H1 (cell line): ENCODE results near the gene NHEJ1. TPM values are rescaled to one million over a fixed set of nuclear protein-coding genes. Genes with fewer than 3 reads are reported as not detected.

Source experiments
- BRCA1 ChIP-seq: IDR thresholded peaks from 2 replicates; pipeline ENCODE4 v1.6.1; 2012; ENCODE audit warnings: low read depth, low read length, improper control_type of control experiment
- CEBPB ChIP-seq: IDR thresholded peaks from 2 replicates; pipeline ENCODE4 v1.6.1; 2012; ENCODE audit warnings: low read depth, low read length
- CHD2 ChIP-seq: IDR thresholded peaks from 2 replicates; pipeline ENCODE4 v1.6.1; 2012; ENCODE audit warnings: low read length, improper control_type of control experiment
- HDAC2 ChIP-seq, 2 experiments: fragments of 300-600 bp in 1 of 2; sonication (generic) in 1 of 2; IDR thresholded peaks; 2 replicates each; pipeline ENCODE4 v1.6.1; 2011 to 2012; ENCODE audit warnings: low read depth in 2 of 2, low read length in 2 of 2, mild to moderate bottlenecking in 2 of 2, moderate library complexity in 2 of 2, borderline replicate concordance in 1 of 2, inconsistent platforms in 1 of 2
- MAX ChIP-seq: IDR thresholded peaks from 2 replicates; pipeline ENCODE4 v1.6.1; 2012; ENCODE audit warnings: inconsistent platforms
- NRF1 ChIP-seq: IDR thresholded peaks from 2 replicates; pipeline ENCODE4 v1.6.1; 2011; ENCODE audit warnings: mild to moderate bottlenecking, low read depth, low read length, improper control_type of control experiment
- PHF8 ChIP-seq: fragments of 200-600 bp; sonication (generic); conservative IDR thresholded peaks from 2 replicates; pipeline ENCODE4 v1.7.1; 2012; ENCODE audit warnings: low read depth, mild to moderate bottlenecking, inconsistent platforms, low read length, moderate library complexity
- POLR2A ChIP-seq, 2 experiments: IDR thresholded peaks; 1 replicate in 1 of 2; 2 replicates in 1 of 2; pipeline ENCODE4 v1.6.1; 2011; ENCODE audit warnings: low read depth in 2 of 2, low read length in 2 of 2, mild to moderate bottlenecking in 2 of 2; ENCODE audit errors: control extremely low read depth in 1 of 2
- POU5F1 ChIP-seq: IDR thresholded peaks from 2 replicates; pipeline ENCODE4 v1.6.1; 2011; ENCODE audit warnings: low read depth, mild to moderate bottlenecking, low read length, moderate library complexity
- RAD21 ChIP-seq, 2 experiments: IDR thresholded peaks in 1 of 2; conservative IDR thresholded peaks in 1 of 2; 2 replicates each; pipeline ENCODE4 v1.6.1; 2011; ENCODE audit warnings: low read depth in 2 of 2, low read length in 2 of 2, improper control_type of control experiment in 1 of 2, inconsistent platforms in 1 of 2, mild to moderate bottlenecking in 1 of 2, moderate library complexity in 1 of 2
- RFX5 ChIP-seq: IDR thresholded peaks from 2 replicates; pipeline ENCODE4 v1.6.1; 2011; ENCODE audit warnings: low read depth, low read length, improper control_type of control experiment, borderline replicate concordance
- TAF1 ChIP-seq: IDR thresholded peaks from 2 replicates; pipeline ENCODE4 v1.6.1; 2011; ENCODE audit warnings: mild to moderate bottlenecking, low read depth, low read length
- TBP ChIP-seq: IDR thresholded peaks from 2 replicates; pipeline ENCODE4 v1.6.1; 2011; ENCODE audit warnings: low read depth, low read length, improper control_type of control experiment
- polyA plus RNA-seq, 7 experiments: library from polyadenylated mRNA; depleted of rRNA in 3 of 7; stranded (reverse) in 5 of 7; unstranded in 2 of 7; fragments of >200 nt in 5 of 7; fragments of 200-250 nt in 2 of 7; gene quantifications; 1 replicate in 5 of 7; 2 replicates in 1 of 7; 4 replicates in 1 of 7; pipeline versions ENCODE4 v1.2.1 to v1.2.3, GENCODE V29; 2011 to 2013; ENCODE audit warnings: missing spikeins in 2 of 7, mixed read lengths in 2 of 7
- total RNA-seq: library from RNA; stranded (reverse); fragmentation: NEBNext Ultra II Directional; extraction: Animal tissue kit (Norgen Biotek cat#: 25700); gene quantifications from 2 replicates; pipeline ENCODE4 v1.2.1, GENCODE V29; 2021
- TF ChIP-seq, protein P1 (sequence below), 3 experiments: IDR thresholded peaks; 1 replicate in 2 of 3; 2 replicates in 1 of 3; pipeline versions ENCODE4 v1.5.1 to v1.6.1; 2011; ENCODE audit warnings: low read length in 3 of 3, mild to moderate bottlenecking in 3 of 3, inconsistent platforms in 2 of 3, low read depth in 1 of 3, moderate library complexity in 1 of 3; ENCODE audit not compliant: insufficient read depth in 1 of 3; ENCODE audit errors: control extremely low read depth in 1 of 3

NHEJ1 gene
- total and polyA plus RNA-seq, 2 of the 8 experiments (the other 6 are each of a cell fraction or from before 2014, with no cell fraction given): 22.7 to 24.1 TPM

- peak; percentile 40 for TF ChIP-seq NRF1
- TF ChIP-seq MAX: peak; percentile 47
- peak; percentile 50; the same call in 1 of the 2 replicates for TF ChIP-seq TBP
- peak; percentile 93 for TF ChIP-seq PHF8
- TF ChIP-seq POLR2A (IDR thresholded peaks at IDR 0.05; ENCODE audit: control extremely low read depth in 1 of 2, low read depth in 2 of 2, low read length in 2 of 2): peak in 1 of 2 experiments; percentile 75; a peak in 2 of 3 replicates
- TF ChIP-seq BRCA1: no peak
- TF ChIP-seq, protein P1, sequence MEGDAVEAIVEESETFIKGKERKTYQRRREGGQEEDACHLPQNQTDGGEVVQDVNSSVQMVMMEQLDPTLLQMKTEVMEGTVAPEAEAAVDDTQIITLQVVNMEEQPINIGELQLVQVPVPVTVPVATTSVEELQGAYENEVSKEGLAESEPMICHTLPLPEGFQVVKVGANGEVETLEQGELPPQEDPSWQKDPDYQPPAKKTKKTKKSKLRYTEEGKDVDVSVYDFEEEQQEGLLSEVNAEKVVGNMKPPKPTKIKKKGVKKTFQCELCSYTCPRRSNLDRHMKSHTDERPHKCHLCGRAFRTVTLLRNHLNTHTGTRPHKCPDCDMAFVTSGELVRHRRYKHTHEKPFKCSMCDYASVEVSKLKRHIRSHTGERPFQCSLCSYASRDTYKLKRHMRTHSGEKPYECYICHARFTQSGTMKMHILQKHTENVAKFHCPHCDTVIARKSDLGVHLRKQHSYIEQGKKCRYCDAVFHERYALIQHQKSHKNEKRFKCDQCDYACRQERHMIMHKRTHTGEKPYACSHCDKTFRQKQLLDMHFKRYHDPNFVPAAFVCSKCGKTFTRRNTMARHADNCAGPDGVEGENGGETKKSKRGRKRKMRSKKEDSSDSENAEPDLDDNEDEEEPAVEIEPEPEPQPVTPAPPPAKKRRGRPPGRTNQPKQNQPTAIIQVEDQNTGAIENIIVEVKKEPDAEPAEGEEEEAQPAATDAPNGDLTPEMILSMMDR (IDR thresholded peaks at IDR 0.05; ENCODE audit: control extremely low read depth in 1 of 3, insufficient read depth in 1 of 3, low read depth in 1 of 3, low read length in 3 of 3): peak; percentile 86 to 90 (median 89)
- TF ChIP-seq RFX5: no peak
- peak; percentile 78 to 82 for TF ChIP-seq RAD21 (IDR thresholded peaks at IDR 0.05 in 1 of 2, conservative IDR thresholded peaks at IDR 0.05 in 1 of 2; ENCODE audit: low read depth in 2 of 2, low read length in 2 of 2)
- TF ChIP-seq POU5F1: no peak
- 0 out of 2 replicates have a peak, but pooled peaks have one; percentile 45 for TF ChIP-seq CHD2
- TF ChIP-seq HDAC2 (IDR thresholded peaks at IDR 0.05; ENCODE audit: borderline replicate concordance in 1 of 2, low read depth in 2 of 2, low read length in 2 of 2): no peak
- no peak for TF ChIP-seq CEBPB
- peak; percentile 59 for TF ChIP-seq TAF1
- TF ChIP-seq, all 59 proteins: peak for 14
These were observed at the start of gene NHEJ1 (continued) for GRCh38 chr2:219160186-219161017.
